Measurements from ENCODE around the gene ITGB2.

DNA sequence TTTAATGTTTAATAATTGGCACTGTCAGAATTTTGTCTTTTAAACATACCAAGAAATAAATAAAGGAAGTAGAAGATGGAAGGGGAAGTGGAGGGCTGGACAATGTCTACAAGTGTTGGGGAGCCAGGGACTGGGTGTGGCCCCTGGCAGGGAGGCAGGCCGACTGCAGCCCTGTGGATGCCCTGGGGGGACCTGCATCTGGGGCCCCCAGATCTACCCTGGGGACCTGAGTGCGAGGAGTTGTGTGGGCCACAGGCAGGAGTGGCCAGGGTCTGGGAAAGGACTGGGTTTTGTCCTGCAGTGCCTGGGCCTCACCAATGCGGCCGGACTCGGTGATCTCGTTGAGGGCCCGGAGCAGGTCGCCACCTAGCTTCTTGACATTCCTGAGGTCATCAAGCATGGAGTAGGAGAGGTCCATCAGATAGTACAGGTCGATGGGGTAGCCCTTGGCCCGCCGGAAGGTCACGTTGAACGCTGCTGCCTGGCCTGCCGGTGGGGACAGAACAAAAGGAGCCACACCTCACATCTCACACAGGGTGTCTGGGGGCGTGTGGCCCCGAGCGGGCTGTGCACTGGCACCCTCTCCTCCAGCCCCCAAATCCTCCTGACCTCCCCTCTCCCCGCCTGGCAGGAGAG, 17.5 kb downstream of the ITGB2 start:
- TF ChIP-seq POLR2A (IDR thresholded peaks at IDR 0.05; ENCODE audit: extremely low read depth, insufficient read length), result no peak
- TF ChIP-seq, protein P1, sequence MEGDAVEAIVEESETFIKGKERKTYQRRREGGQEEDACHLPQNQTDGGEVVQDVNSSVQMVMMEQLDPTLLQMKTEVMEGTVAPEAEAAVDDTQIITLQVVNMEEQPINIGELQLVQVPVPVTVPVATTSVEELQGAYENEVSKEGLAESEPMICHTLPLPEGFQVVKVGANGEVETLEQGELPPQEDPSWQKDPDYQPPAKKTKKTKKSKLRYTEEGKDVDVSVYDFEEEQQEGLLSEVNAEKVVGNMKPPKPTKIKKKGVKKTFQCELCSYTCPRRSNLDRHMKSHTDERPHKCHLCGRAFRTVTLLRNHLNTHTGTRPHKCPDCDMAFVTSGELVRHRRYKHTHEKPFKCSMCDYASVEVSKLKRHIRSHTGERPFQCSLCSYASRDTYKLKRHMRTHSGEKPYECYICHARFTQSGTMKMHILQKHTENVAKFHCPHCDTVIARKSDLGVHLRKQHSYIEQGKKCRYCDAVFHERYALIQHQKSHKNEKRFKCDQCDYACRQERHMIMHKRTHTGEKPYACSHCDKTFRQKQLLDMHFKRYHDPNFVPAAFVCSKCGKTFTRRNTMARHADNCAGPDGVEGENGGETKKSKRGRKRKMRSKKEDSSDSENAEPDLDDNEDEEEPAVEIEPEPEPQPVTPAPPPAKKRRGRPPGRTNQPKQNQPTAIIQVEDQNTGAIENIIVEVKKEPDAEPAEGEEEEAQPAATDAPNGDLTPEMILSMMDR (IDR thresholded peaks at IDR 0.05; ENCODE audit: low read depth, low read length), result no peak

Measured in NB4 (cell line).